GM12878 (cell line): ENCODE data around the gene GRIA4. TPM values are rescaled to one million over a fixed set of nuclear protein-coding genes. Genes with fewer than 3 reads are reported as not detected.

Source experiments
- ATAC-seq: fragments of 200-7000 bp; cut with Tn5 transposase; 3 replicates; pipeline ENCODE4 v1.9.1; 2020; ENCODE audit warnings: mild to moderate bottlenecking, moderate library complexity
- BruUV-seq: library from RNA; stranded (reverse); fragments of 400-500 nt; replicated peaks from 2 replicates; lab custom pipeline; 2021; lab: Mats Ljungman, UMichigan
- CTCF ChIA-PET: fragments of 300-600 bp; sonication (Branson Sonifier 250); formaldehyde crosslinking; extraction: SDS; loops from one replicate; lab custom pipeline; 2021; ENCODE audit warnings: inconsistent platforms; lab: Yijun Ruan, JAX
- POLR2A ChIA-PET: fragments of 350-600 bp; formaldehyde crosslinking; extraction: SDS; loops from one replicate; lab custom pipeline; 2021; ENCODE audit warnings: inconsistent platforms; lab: Charles Lee
- RAD21 ChIA-PET: fragments of 300-600 bp; sonication (Branson Sonifier 250); formaldehyde crosslinking; loops from one replicate; lab custom pipeline; 2023; ENCODE audit warnings: antibody characterized with exemption; ENCODE audit not compliant: unreplicated experiment; lab: Charles Lee
- SMC1A ChIA-PET: fragments of 300-600 bp; sonication (Branson Sonifier 250); formaldehyde crosslinking; loops from one replicate; lab custom pipeline; 2023; ENCODE audit not compliant: unreplicated experiment, uncharacterized antibody; lab: Charles Lee
- DNase-seq: peaks from one replicate; pipeline ENCODE4 v3.0.0-alpha.2; 2011; ENCODE audit warnings: low read depth, low spot score
- FAIRE-seq: peaks from 3 replicates; lab custom pipeline; 2011; peaks lifted over from hg19 to GRCh38; lab: Jason Lieb, UNC
- H2AFZ ChIP-seq: 2 replicates; pipeline ENCODE4 v1.6.0; 2011; ENCODE audit warnings: low read depth, low read length, control low read depth; ENCODE audit not compliant: control insufficient read depth
- H3K27ac ChIP-seq: 2 replicates; pipeline ENCODE4 v1.5.1; 2011; ENCODE audit warnings: control low read depth; ENCODE audit not compliant: control insufficient read depth, insufficient read depth
- H3K27me3 ChIP-seq, 2 experiments: replicated peaks in 1 of 2; 2 replicates each; pipeline versions ENCODE4 v1.6.0 to v1.6.1; 2011; ENCODE audit warnings: low read length in 1 of 2; ENCODE audit not compliant: control insufficient read depth in 2 of 2, insufficient read depth in 2 of 2
- H3K36me3 ChIP-seq, 2 experiments: 2 replicates each; pipeline ENCODE4 v1.5.1; 2011; ENCODE audit warnings: low read length in 1 of 2; ENCODE audit not compliant: control insufficient read depth in 2 of 2, insufficient read depth in 2 of 2
- H3K4me1 ChIP-seq: 2 replicates; pipeline ENCODE4 v1.6.1; 2011; ENCODE audit warnings: mild to moderate bottlenecking, low read length, moderate library complexity, mixed read lengths; ENCODE audit not compliant: control insufficient read depth, insufficient read depth
- H3K4me2 ChIP-seq: 2 replicates; pipeline ENCODE4 v1.6.0; 2011; ENCODE audit warnings: control low read depth; ENCODE audit not compliant: control insufficient read depth, insufficient read depth
- H3K4me3 ChIP-seq: fragments of 200-600 bp; sonication (generic); 2 replicates; pipeline ENCODE4 v1.5.1; 2016
- H3K79me2 ChIP-seq: 2 replicates; pipeline ENCODE4 v1.6.0; 2011; ENCODE audit warnings: low read length; ENCODE audit not compliant: control insufficient read depth, insufficient read depth
- H3K9ac ChIP-seq: 2 replicates; pipeline ENCODE4 v1.8.0; 2011; ENCODE audit warnings: low read length, control low read depth, mixed read lengths; ENCODE audit not compliant: control insufficient read depth, insufficient read depth
- H3K9me3 ChIP-seq: replicated peaks from 3 replicates; pipeline ENCODE4 v1.5.1; 2011; ENCODE audit warnings: mild to moderate bottlenecking, low read length; ENCODE audit not compliant: control insufficient read depth, insufficient read depth
- H4K20me1 ChIP-seq: 2 replicates; pipeline ENCODE4 v1.6.0; 2011; ENCODE audit not compliant: control insufficient read depth, insufficient read depth
- BCL11A ChIP-seq: IDR thresholded peaks from 2 replicates; pipeline ENCODE4 v1.6.1; 2011; ENCODE audit warnings: low read depth, low read length
- EGR1 ChIP-seq, 2 experiments: IDR thresholded peaks; 1 replicate in 1 of 2; 2 replicates in 1 of 2; pipeline ENCODE4 v1.6.1; 2011 to 2012; ENCODE audit warnings: low read depth in 2 of 2, low read length in 2 of 2, borderline replicate concordance in 1 of 2, mild to moderate bottlenecking in 1 of 2, moderate library complexity in 1 of 2
- ESRRA ChIP-seq: IDR thresholded peaks from 2 replicates; pipeline ENCODE4 v1.6.1; 2012; ENCODE audit warnings: mild to moderate bottlenecking, low read length, improper control_type of control experiment
- MTA2 ChIP-seq: fragments of 450-650 bp; IDR thresholded peaks from 2 replicates; pipeline ENCODE4 v1.6.1; 2016; ENCODE audit warnings: low read depth, mild to moderate bottlenecking, moderate library complexity
- NR2C2 ChIP-seq: IDR thresholded peaks from 2 replicates; pipeline ENCODE4 v1.6.1; 2011; ENCODE audit warnings: borderline replicate concordance, low read depth; ENCODE audit not compliant: control insufficient read depth, insufficient read length
- SREBF2 ChIP-seq: IDR thresholded peaks from 2 replicates; pipeline ENCODE4 v1.6.1; 2012; ENCODE audit warnings: mild to moderate bottlenecking, low read length
- TCF3 ChIP-seq: IDR thresholded peaks from 2 replicates; pipeline ENCODE4 v1.6.1; 2012; ENCODE audit warnings: low read depth, mild to moderate bottlenecking, low read length, borderline replicate concordance; ENCODE audit not compliant: insufficient read depth
- WGBS: methylation state at CpG from one replicate; pipeline ENCODE4 v1.1.6; 2016; ENCODE audit warnings: low lambda C conversion rate; ENCODE audit not compliant: insufficient replicate concordance, insufficient coverage; ENCODE audit errors: missing lambda C conversion rate; 5-methylcytosine and 5-hydroxymethylcytosine counted together
- in situ Hi-C: fragments of 300-500 bp; cut with MboI; formaldehyde crosslinking; loops from 9 replicates; pipeline ENCODE4 v1.14.3; 2018; ENCODE audit warnings: mixed read lengths
- intact Hi-C: fragments of 100-400 bp; cut with micrococcal nuclease; formaldehyde crosslinking; loops from one replicate; pipeline ENCODE4 v1.14.2; 2022; ENCODE audit not compliant: unreplicated experiment
- polyA plus RNA-seq, 11 experiments: library from polyadenylated mRNA; depleted of rRNA in 4 of 11; unstranded in 6 of 11; stranded (reverse) in 5 of 11; fragments of >200 nt; fragmentation: Nextera tagmentation in 4 of 11; fragmentation: Illumina TruSeq in 1 of 11; extraction: Ambion mirVana in 4 of 11; extraction: Trizol in 1 of 11; gene quantifications; 1 replicate in 1 of 11; 2 replicates in 10 of 11; pipeline versions ENCODE4 v1.2.1 to v1.2.3, GENCODE V29; 2011 to 2016; ENCODE audit warnings: inconsistent platforms in 2 of 11, missing spikeins in 2 of 11, low read depth in 1 of 11
- total RNA-seq, 4 experiments: library from RNA; depleted of rRNA in 3 of 4; stranded (reverse); fragments of >200 nt in 3 of 4; fragmentation: Illumina TruSeq in 1 of 4; extraction: Trizol in 1 of 4; gene quantifications; 2 replicates each; pipeline versions ENCODE4 v1.2.1 to v1.2.3, GENCODE V29; 2013 to 2021
- TF ChIP-seq, protein P1 (sequence below): fragments of 450-650 bp; IDR thresholded peaks from 2 replicates; pipeline ENCODE4 v1.6.1; 2018; ENCODE audit warnings: mild to moderate bottlenecking, low read depth, moderate library complexity; ENCODE audit not compliant: partially characterized antibody

The GRIA4 gene
- total and polyA plus RNA-seq, 10 of the 15 experiments (the other 5 are each of a cell fraction or from before 2014, with no cell fraction given), result 0.04 TPM; not detected in 9

DNA sequence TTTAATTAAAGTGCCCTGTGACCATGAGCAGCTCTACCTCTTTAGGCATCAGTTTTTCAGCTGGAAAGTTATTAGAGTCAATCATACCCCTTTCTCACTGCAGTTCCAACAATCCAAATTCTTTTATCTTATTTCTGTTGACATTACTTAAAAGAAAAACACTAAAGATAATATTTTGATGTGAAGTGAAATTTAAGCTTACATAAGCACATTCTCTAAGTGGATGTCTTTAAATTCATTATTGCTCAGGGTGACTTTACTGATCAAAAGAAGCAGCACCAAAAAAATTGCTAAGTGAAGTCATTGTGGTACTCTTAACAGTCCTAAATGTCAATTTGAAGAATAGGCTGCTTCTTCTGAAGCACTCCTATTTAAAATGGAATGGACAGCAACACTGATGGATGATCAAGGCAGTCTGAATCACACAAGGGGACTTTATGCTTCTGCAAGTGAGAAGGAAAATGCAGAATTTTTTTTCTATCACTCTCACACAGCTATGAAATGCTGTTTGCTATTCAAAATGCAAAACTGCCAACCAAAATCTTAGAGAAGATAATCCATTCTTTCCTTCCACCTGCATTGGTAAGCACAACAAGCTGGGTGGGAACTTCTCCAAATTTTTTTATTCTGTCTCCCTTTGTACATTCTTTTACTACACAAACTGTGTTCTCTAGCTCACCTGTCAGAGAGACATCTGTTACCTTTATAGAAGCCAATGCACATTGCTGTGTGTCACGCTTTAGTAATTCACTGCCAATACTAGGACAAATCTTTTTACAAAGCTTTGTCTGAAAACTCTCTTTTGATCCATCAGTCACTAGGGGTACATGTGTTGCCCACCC lies 179.9 kb downstream of the GRIA4 start:
- Histone ChIP-seq H2AFZ (no peak overlapping the region), H3K36me3 (no peaks in the 10 kb centered on the region), H3K4me2 (no peak overlapping the region), H3K4me3 (no peak overlapping the region), H3K4me1 (no peaks in the 10 kb centered on the region), H3K9ac (no peak overlapping the region), H3K79me2 (no peaks in the 10 kb centered on the region), H4K20me1 (no peaks in the 10 kb centered on the region), H3K27me3 (no peaks in the 10 kb centered on the region), H3K27ac (no peak overlapping the region), H3K9me3 (no peaks in the 10 kb centered on the region)
- BruUV-seq, result no TSS peak
- SMC1A ChIA-PET, result no interaction called here
- CTCF ChIA-PET, result no interaction called here
- FAIRE-seq, result no peak
- TF ChIP-seq NR2C2, result no peak
- TF ChIP-seq ESRRA, result no peak
- TF ChIP-seq TCF3, result no peak
- no peak for TF ChIP-seq SREBF2
- TF ChIP-seq, protein P1, sequence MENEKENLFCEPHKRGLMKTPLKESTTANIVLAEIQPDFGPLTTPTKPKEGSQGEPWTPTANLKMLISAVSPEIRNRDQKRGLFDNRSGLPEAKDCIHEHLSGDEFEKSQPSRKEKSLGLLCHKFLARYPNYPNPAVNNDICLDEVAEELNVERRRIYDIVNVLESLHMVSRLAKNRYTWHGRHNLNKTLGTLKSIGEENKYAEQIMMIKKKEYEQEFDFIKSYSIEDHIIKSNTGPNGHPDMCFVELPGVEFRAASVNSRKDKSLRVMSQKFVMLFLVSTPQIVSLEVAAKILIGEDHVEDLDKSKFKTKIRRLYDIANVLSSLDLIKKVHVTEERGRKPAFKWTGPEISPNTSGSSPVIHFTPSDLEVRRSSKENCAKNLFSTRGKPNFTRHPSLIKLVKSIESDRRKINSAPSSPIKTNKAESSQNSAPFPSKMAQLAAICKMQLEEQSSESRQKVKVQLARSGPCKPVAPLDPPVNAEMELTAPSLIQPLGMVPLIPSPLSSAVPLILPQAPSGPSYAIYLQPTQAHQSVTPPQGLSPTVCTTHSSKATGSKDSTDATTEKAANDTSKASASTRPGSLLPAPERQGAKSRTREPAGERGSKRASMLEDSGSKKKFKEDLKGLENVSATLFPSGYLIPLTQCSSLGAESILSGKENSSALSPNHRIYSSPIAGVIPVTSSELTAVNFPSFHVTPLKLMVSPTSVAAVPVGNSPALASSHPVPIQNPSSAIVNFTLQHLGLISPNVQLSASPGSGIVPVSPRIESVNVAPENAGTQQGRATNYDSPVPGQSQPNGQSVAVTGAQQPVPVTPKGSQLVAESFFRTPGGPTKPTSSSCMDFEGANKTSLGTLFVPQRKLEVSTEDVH, result no peak
- TF ChIP-seq EGR1 (IDR thresholded peaks at IDR 0.05; ENCODE audit: borderline replicate concordance in 1 of 2, low read depth in 2 of 2, low read length in 2 of 2), result no peak
- no peak for TF ChIP-seq MTA2
- no peak for TF ChIP-seq BCL11A
- in situ Hi-C loops (no loop called here), intact Hi-C loops (no loop called here)
- ATAC-seq, result no peak
- WGBS, result 73% methylated on average over 1 of the region's 1 CpG
- no peak for DNase-seq
- RAD21 ChIA-PET, result no interaction called here
- POLR2A ChIA-PET, result no interaction called here
